HepG2 (cell line): Measurements from ENCODE around the gene CELSR3. TPM values are rescaled to one million over a fixed set of nuclear protein-coding genes. Genes with fewer than 3 reads are reported as not detected.
A peak's percentile ranks its signal among the peaks of the same experiment; 100 is the strongest.

Experiments used
- CBX1 ChIP-seq: IDR thresholded peaks from one replicate; pipeline ENCODE4 v1.6.1; 2016; ENCODE audit warnings: antibody characterized with exemption, low read depth
- ELF1 ChIP-seq: sonication (generic); formaldehyde crosslinking; IDR thresholded peaks from 2 replicates; pipeline ENCODE4 v1.4.0; 2020; ENCODE audit warnings: missing genetic modification reagents
- KDM3A ChIP-seq: IDR thresholded peaks from 2 replicates; pipeline ENCODE4 v1.6.1; 2018; ENCODE audit warnings: low read depth, missing compliant biosample characterization
- NR2F1 ChIP-seq, 2 experiments: fragments of 450-650 bp in 1 of 2; formaldehyde crosslinking in 1 of 2; IDR thresholded peaks; 2 replicates each; pipeline versions ENCODE4 v1.5.0 to v1.6.1; 2016 to 2020; ENCODE audit warnings: mild to moderate bottlenecking in 1 of 2, missing compliant biosample characterization in 1 of 2, missing genetic modification reagents in 1 of 2, moderate library complexity in 1 of 2
- RBM39 ChIP-seq: fragments of 200-400 bp; formaldehyde crosslinking; IDR thresholded peaks from one replicate; pipeline ENCODE4 v1.6.1; 2018; ENCODE audit warnings: antibody characterized with exemption, mild to moderate bottlenecking, low read depth, low read length; ENCODE audit not compliant: poor library complexity, severe bottlenecking
- RNF2 ChIP-seq: fragments of 450-650 bp; conservative IDR thresholded peaks from 2 replicates; pipeline ENCODE4 v1.6.1; 2016; ENCODE audit warnings: low read depth
- SNAPC5 ChIP-seq: sonication (generic); formaldehyde crosslinking; IDR thresholded peaks from 2 replicates; pipeline ENCODE4 v1.8.1; 2023; ENCODE audit warnings: mild to moderate bottlenecking, missing genetic modification reagents, borderline replicate concordance
- STAT6 ChIP-seq: sonication (generic); formaldehyde crosslinking; IDR thresholded peaks from 2 replicates; pipeline ENCODE4 v1.4.0; 2020; ENCODE audit warnings: missing genetic modification reagents, mild to moderate bottlenecking, borderline replicate concordance
- TAF1 ChIP-seq: sonication (generic); formaldehyde crosslinking; IDR thresholded peaks from 2 replicates; pipeline ENCODE4 v1.4.0; 2020; ENCODE audit warnings: missing genetic modification reagents
- ZBTB40 ChIP-seq, 2 experiments: fragments of 450-650 bp in 1 of 2; sonication (generic) in 1 of 2; formaldehyde crosslinking in 1 of 2; IDR thresholded peaks; 2 replicates each; pipeline versions ENCODE4 v1.6.1 to v1.8.0; 2016 to 2022; ENCODE audit warnings: antibody characterized with exemption in 1 of 2, mild to moderate bottlenecking in 1 of 2, missing genetic modification reagents in 1 of 2
- ZMYM2 ChIP-seq: sonication (generic); formaldehyde crosslinking; IDR thresholded peaks from 2 replicates; pipeline ENCODE4 v1.8.0; 2022; ENCODE audit warnings: mild to moderate bottlenecking, missing genetic modification reagents
- ZNF276 ChIP-seq: sonication (generic); formaldehyde crosslinking; IDR thresholded peaks from 2 replicates; pipeline ENCODE4 v1.4.0; 2020; ENCODE audit warnings: mild to moderate bottlenecking, low read depth, missing genetic modification reagents
- ZNF33B ChIP-seq: sonication (generic); formaldehyde crosslinking; IDR thresholded peaks from 2 replicates; pipeline ENCODE4 v1.5.1; 2020; ENCODE audit warnings: mild to moderate bottlenecking, missing genetic modification reagents
- ZSCAN9 ChIP-seq: IDR thresholded peaks from 2 replicates; pipeline ENCODE4 v1.6.1; 2016; ENCODE audit warnings: borderline replicate concordance
- polyA plus RNA-seq, 8 experiments: library from polyadenylated mRNA; depleted of rRNA in 3 of 8; stranded (reverse) in 7 of 8; unstranded in 1 of 8; fragments of >200 nt; fragmentation: Illumina TruSeq in 4 of 8; extraction: Trizol in 4 of 8; gene quantifications; 2 replicates each; pipeline versions ENCODE4 v1.2.1 to v1.2.3, GENCODE V29; 2011 to 2016; ENCODE audit warnings: low read depth in 4 of 8, missing spikeins in 1 of 8, mixed read lengths in 1 of 8; ENCODE audit not compliant: insufficient read depth in 1 of 8
- total RNA-seq, 5 experiments: library from RNA; depleted of rRNA; stranded (reverse); fragments of >200 nt; fragmentation: Illumina TruSeq; extraction: Trizol; gene quantifications; 2 replicates each; pipeline ENCODE4 v1.2.3, GENCODE V29; 2016; ENCODE audit warnings: low read depth in 1 of 5

Gene CELSR3
- total and polyA plus RNA-seq, 2 of the 13 experiments (the other 11 are each of a cell fraction or from before 2014, with no cell fraction given), result 5.4 to 6.7 TPM

- TF ChIP-seq ZBTB40 (IDR thresholded peaks at IDR 0.05) (no peak), ZBTB40 (CRISPR knock-in tag; IDR thresholded peaks at IDR 0.05) (peak; percentile 52; the same call in 1 of the 2 replicates), ZNF276 (no peak), SNAPC5 (no peak), ZNF33B (CRISPR knock-in tag) (peak; percentile 26; the same call in 1 of the 2 replicates), ZMYM2 (CRISPR knock-in tag) (0 out of 2 replicates have a peak, but pooled peaks have one; percentile 9), NR2F1 (CRISPR knock-in tag; IDR thresholded peaks at IDR 0.05) (peak; percentile 38 to 89; a peak in 3 of 4 replicates), ELF1 (CRISPR knock-in tag) (peak; percentile 93), ZSCAN9 (CRISPR knock-in tag) (no peak), KDM3A (CRISPR knock-in tag) (no peak), TAF1 (CRISPR knock-in tag) (peak; percentile 51; the same call in 1 of the 2 replicates), RBM39 (peak; percentile 68), RNF2 (peak; percentile 65), STAT6 (CRISPR knock-in tag) (no peak; the same call in 1 of the 2 replicates), CBX1 (no peak)
These were observed 1.0 kb upstream of the CELSR3 start (continued) for GRCh38 chr3:48663489-48664312.
